H1 (cell line): ENCODE results near the gene ALOX5. TPM values are rescaled to one million over a fixed set of nuclear protein-coding genes. Genes with fewer than 3 reads are reported as not detected.

Experiments used
- EGR1 ChIP-seq: IDR thresholded peaks from 2 replicates; pipeline ENCODE4 v1.6.1; 2011; ENCODE audit warnings: low read depth, low read length, borderline replicate concordance
- POU5F1 ChIP-seq: IDR thresholded peaks from 2 replicates; pipeline ENCODE4 v1.6.1; 2011; ENCODE audit warnings: low read depth, mild to moderate bottlenecking, low read length, moderate library complexity
- polyA plus RNA-seq, 7 experiments: library from polyadenylated mRNA; depleted of rRNA in 3 of 7; stranded (reverse) in 5 of 7; unstranded in 2 of 7; fragments of >200 nt in 5 of 7; fragments of 200-250 nt in 2 of 7; gene quantifications; 1 replicate in 5 of 7; 2 replicates in 1 of 7; 4 replicates in 1 of 7; pipeline versions ENCODE4 v1.2.1 to v1.2.3, GENCODE V29; 2011 to 2013; ENCODE audit warnings: missing spikeins in 2 of 7, mixed read lengths in 2 of 7
- total RNA-seq: library from RNA; stranded (reverse); fragmentation: NEBNext Ultra II Directional; extraction: Animal tissue kit (Norgen Biotek cat#: 25700); gene quantifications from 2 replicates; pipeline ENCODE4 v1.2.1, GENCODE V29; 2021

ALOX5 gene
- total and polyA plus RNA-seq, 2 of the 8 experiments (the other 6 are each of a cell fraction or from before 2014, with no cell fraction given) = 1.6 to 3.8 TPM

DNA sequence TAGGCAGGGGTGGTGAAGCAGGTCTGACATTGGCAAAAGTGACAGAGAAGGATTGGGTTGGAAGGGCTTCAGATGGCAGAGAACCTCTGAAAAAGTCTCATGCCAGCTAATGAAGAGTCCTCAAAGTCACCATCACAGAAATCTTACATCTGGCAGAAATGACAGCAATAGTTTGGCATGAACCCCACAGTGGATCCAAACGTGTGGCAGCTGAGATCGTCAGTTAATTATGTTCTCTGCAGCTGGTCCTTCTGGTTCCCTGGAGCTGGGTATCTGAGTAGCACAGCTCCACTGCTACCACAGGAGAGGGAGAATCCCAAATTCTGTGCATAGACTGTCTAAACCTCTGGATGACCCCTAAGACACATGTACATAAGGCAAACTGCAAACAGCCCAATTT lies 73.4 kb downstream of the ALOX5 start (continued):
- no peak for TF ChIP-seq EGR1
- no peak for TF ChIP-seq POU5F1
